ENCODE results near the gene ARPC4.

DNA sequence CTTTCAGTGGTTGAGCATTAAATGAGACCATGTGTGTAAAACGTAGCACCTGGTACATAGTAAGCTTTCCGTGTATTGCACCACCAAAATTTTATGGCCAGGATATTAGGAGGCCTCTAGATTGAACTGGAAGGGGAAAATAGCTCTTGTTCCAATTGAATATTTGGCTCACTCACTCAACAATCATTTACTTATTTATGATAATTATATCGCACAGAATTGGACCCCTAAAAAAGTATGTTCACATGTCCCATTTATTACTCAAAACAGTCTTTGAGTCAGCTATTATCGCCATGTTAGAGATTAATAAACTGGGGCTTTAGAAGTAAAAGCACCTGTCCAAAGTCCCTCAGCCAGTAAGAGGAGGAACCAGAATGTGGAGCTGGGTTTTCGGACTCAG lies 12.1 kb downstream of the ARPC4 start:
- TF ChIP-seq POLR2A (IDR thresholded peaks at IDR 0.05) (no peak), CTCF (IDR thresholded peaks at IDR 0.05) (no peak)

All from heart left ventricle (tissue), 13 donors.